IMR-90 (cell line): ENCODE data around the gene ZNF3. TPM values are rescaled to one million over a fixed set of nuclear protein-coding genes. Genes with fewer than 3 reads are reported as not detected.

Experiments
- ATAC-seq: fragments of 200-7000 bp; cut with Tn5 transposase; 2 replicates; pipeline ENCODE4 v1.9.1; 2020; ENCODE audit warnings: low read depth, mild to moderate bottlenecking, moderate library complexity
- BruUV-seq: library from RNA; stranded (reverse); fragments of 400-500 nt; replicated peaks from 2 replicates; lab custom pipeline; 2021; lab: Mats Ljungman, UMichigan
- CTCF ChIA-PET: fragments of 300-600 bp; formaldehyde crosslinking; extraction: SDS; loops from one replicate; lab custom pipeline; 2021; ENCODE audit warnings: antibody characterized with exemption; lab: Yijun Ruan, JAX
- POLR2A ChIA-PET: fragments of 300-600 bp; sonication (Branson Sonifier 250); formaldehyde crosslinking; loops from one replicate; lab custom pipeline; 2022; ENCODE audit warnings: antibody characterized with exemption; ENCODE audit not compliant: unreplicated experiment; lab: Charles Lee
- DNase-seq: peaks from one replicate; pipeline ENCODE4 v3.0.0; 2013
- H2AFZ ChIP-seq: replicated peaks from 2 replicates; pipeline ENCODE3; 2013; ENCODE audit warnings: low read length, mild to moderate bottlenecking; ENCODE audit not compliant: poor library complexity
- H2AK5ac ChIP-seq: 2 replicates; pipeline ENCODE4 v1.6.1; 2013; ENCODE audit warnings: low read depth, low read length, inconsistent platforms
- H2AK9ac ChIP-seq: replicated peaks from 2 replicates; pipeline ENCODE3; 2013; ENCODE audit warnings: mild to moderate bottlenecking, low read depth, low read length, moderate library complexity; ENCODE audit not compliant: poor library complexity
- H2BK120ac ChIP-seq: 2 replicates; pipeline ENCODE4 v1.6.1; 2013; ENCODE audit warnings: low read depth, low read length, inconsistent platforms
- H2BK15ac ChIP-seq: 3 replicates; pipeline ENCODE4 v1.6.1; 2013; ENCODE audit warnings: low read depth, low read length, inconsistent platforms
- H2BK20ac ChIP-seq: 2 replicates; pipeline ENCODE4 v1.6.1; 2013; ENCODE audit warnings: low read depth, mild to moderate bottlenecking, inconsistent platforms, low read length, moderate library complexity
- H2BK5ac ChIP-seq: 2 replicates; pipeline ENCODE4 v1.6.1; 2013; ENCODE audit warnings: mild to moderate bottlenecking, low read depth, low read length, inconsistent platforms; ENCODE audit not compliant: poor library complexity, severe bottlenecking
- H3K14ac ChIP-seq: replicated peaks from 2 replicates; pipeline ENCODE4 v1.6.1; 2013; ENCODE audit warnings: low read depth, low read length, inconsistent platforms
- H3K18ac ChIP-seq: 2 replicates; pipeline ENCODE4 v1.6.1; 2013; ENCODE audit warnings: low read depth, low read length, control low read depth
- H3K23ac ChIP-seq: 2 replicates; pipeline ENCODE4 v1.6.1; 2013; ENCODE audit warnings: low read depth, low read length, inconsistent platforms
- H3K27ac ChIP-seq: 2 replicates; pipeline ENCODE4 v1.5.1; 2013; ENCODE audit warnings: mild to moderate bottlenecking, control low read depth, low read length; ENCODE audit not compliant: insufficient read depth
- H3K27me3 ChIP-seq: 2 replicates; pipeline ENCODE4 v1.6.1; 2013; ENCODE audit warnings: low read length; ENCODE audit not compliant: control insufficient read depth, insufficient read depth
- H3K36me3 ChIP-seq: 2 replicates; pipeline ENCODE4 v1.6.1; 2013; ENCODE audit warnings: low read length, mixed read lengths; ENCODE audit not compliant: control insufficient read depth, insufficient read depth
- H3K4ac ChIP-seq: 2 replicates; pipeline ENCODE4 v1.6.1; 2013; ENCODE audit warnings: low read depth, low read length, inconsistent platforms
- H3K4me1 ChIP-seq: 2 replicates; pipeline ENCODE4 v1.6.1; 2013; ENCODE audit warnings: low read length, mixed read lengths; ENCODE audit not compliant: control insufficient read depth, insufficient read depth
- H3K4me2 ChIP-seq: 2 replicates; pipeline ENCODE4 v1.6.1; 2013; ENCODE audit warnings: low read depth, mild to moderate bottlenecking, control low read depth, low read length, moderate library complexity
- H3K4me3 ChIP-seq: 2 replicates; pipeline ENCODE4 v1.5.1; 2013; ENCODE audit warnings: low read depth, mild to moderate bottlenecking, control low read depth, low read length, moderate library complexity; ENCODE audit not compliant: insufficient read depth
- H3K56ac ChIP-seq: 2 replicates; pipeline ENCODE4 v1.6.1; 2013; ENCODE audit warnings: low read length, inconsistent platforms; ENCODE audit not compliant: insufficient read depth; ENCODE audit errors: extremely low read depth
- H3K79me1 ChIP-seq, 2 experiments: 2 replicates each; pipeline ENCODE4 v1.6.1; 2013; ENCODE audit warnings: low read length in 2 of 2, inconsistent platforms in 1 of 2, low read depth in 1 of 2
- H3K9ac ChIP-seq: 2 replicates; pipeline ENCODE4 v1.6.1; 2013; ENCODE audit warnings: low read depth, low read length, control low read depth
- H3K9me1 ChIP-seq: 2 replicates; pipeline ENCODE4 v1.6.1; 2013; ENCODE audit warnings: low read length, inconsistent platforms; ENCODE audit not compliant: insufficient read depth
- H3K9me3 ChIP-seq: 2 replicates; pipeline ENCODE4 v1.6.1; 2013; ENCODE audit warnings: low read length; ENCODE audit not compliant: control insufficient read depth, insufficient read depth
- H4K20me1 ChIP-seq: 2 replicates; pipeline ENCODE4 v1.6.1; 2013; ENCODE audit warnings: low read length, inconsistent platforms; ENCODE audit not compliant: insufficient read depth
- H4K5ac ChIP-seq: 2 replicates; pipeline ENCODE4 v1.6.1; 2013; ENCODE audit warnings: mild to moderate bottlenecking, low read depth, low read length, control low read depth
- H4K8ac ChIP-seq, 2 experiments: 2 replicates each; pipeline ENCODE4 v1.6.1; 2013; ENCODE audit warnings: low read depth in 2 of 2, low read length in 2 of 2, control low read depth in 1 of 2, inconsistent platforms in 1 of 2
- H4K91ac ChIP-seq: 2 replicates; pipeline ENCODE4 v1.6.1; 2013; ENCODE audit warnings: low read depth, low read length, inconsistent platforms; ENCODE audit not compliant: insufficient read depth
- BHLHE40 ChIP-seq: fragments of 150-350 bp; IDR thresholded peaks from 2 replicates; pipeline ENCODE4 v1.6.1; 2016; ENCODE audit warnings: mild to moderate bottlenecking, low read depth, low read length
- CEBPB ChIP-seq: IDR thresholded peaks from 2 replicates; pipeline ENCODE4 v1.6.1; 2012; ENCODE audit warnings: low read depth, low read length, improper control_type of control experiment
- CHD1 ChIP-seq: IDR thresholded peaks from 2 replicates; pipeline ENCODE4 v1.6.1; 2012; ENCODE audit warnings: low read depth, low read length, improper control_type of control experiment
- FOS ChIP-seq: fragments of 150-350 bp; IDR thresholded peaks from 2 replicates; pipeline ENCODE4 v1.6.1; 2016; ENCODE audit warnings: low read depth, low read length
- MAFK ChIP-seq: IDR thresholded peaks from 2 replicates; pipeline ENCODE4 v1.6.1; 2012; ENCODE audit warnings: low read depth, low read length, improper control_type of control experiment
- MAZ ChIP-seq: IDR thresholded peaks from 2 replicates; pipeline ENCODE4 v1.6.1; 2012; ENCODE audit warnings: low read depth, mild to moderate bottlenecking, low read length, improper control_type of control experiment, moderate library complexity, borderline replicate concordance
- MXI1 ChIP-seq: IDR thresholded peaks from 2 replicates; pipeline ENCODE4 v1.6.1; 2012; ENCODE audit warnings: low read depth, mild to moderate bottlenecking, low read length, moderate library complexity, borderline replicate concordance
- NFE2L2 ChIP-seq: fragments of 150-350 bp; IDR thresholded peaks from 2 replicates; pipeline ENCODE4 v1.6.1; 2016; ENCODE audit warnings: low read depth, mild to moderate bottlenecking, low read length
- POLR2A ChIP-seq: IDR thresholded peaks from 2 replicates; pipeline ENCODE4 v1.6.1; 2012; ENCODE audit warnings: mild to moderate bottlenecking, low read depth, low read length
- RAD21 ChIP-seq: IDR thresholded peaks from 2 replicates; pipeline ENCODE4 v1.6.1; 2012; ENCODE audit warnings: low read length, improper control_type of control experiment
- RCOR1 ChIP-seq: IDR thresholded peaks from 2 replicates; pipeline ENCODE4 v1.6.1; 2012; ENCODE audit warnings: mild to moderate bottlenecking, low read length, improper control_type of control experiment; ENCODE audit not compliant: insufficient replicate concordance
- SMC3 ChIP-seq: fragments of 150-350 bp; IDR thresholded peaks from 2 replicates; pipeline ENCODE4 v1.6.1; 2016; ENCODE audit warnings: low read depth, mild to moderate bottlenecking, antibody characterized with exemption, low read length, moderate library complexity
- WGBS, 2 experiments: methylation state at CpG; one replicate each; pipeline versions ENCODE4 v1.1.5 to v1.1.7; 2013; ENCODE audit warnings: missing lambda C conversion rate in 2 of 2; ENCODE audit not compliant: insufficient read length in 1 of 2; ENCODE audit errors: extremely low coverage in 2 of 2; 5-methylcytosine and 5-hydroxymethylcytosine counted together
- dilution Hi-C: fragments of 300-500 bp; cut with HindIII; formaldehyde crosslinking; loops from one replicate; pipeline ENCODE4 v1.14.3; 2018; ENCODE audit warnings: low sequenced_read_pairs; ENCODE audit not compliant: unreplicated experiment
- in situ Hi-C: fragments of 300-500 bp; cut with MboI; formaldehyde crosslinking; loops from 3 replicates; pipeline ENCODE4 v1.14.3; 2019; ENCODE audit warnings: low sequenced_read_pairs, inconsistent platforms, mixed read lengths
- intact Hi-C: fragments of 100-400 bp; cut with micrococcal nuclease; formaldehyde crosslinking; loops from 2 replicates; pipeline ENCODE4 v1.10.0; 2022
- polyA plus RNA-seq, 3 experiments: library from polyadenylated mRNA; depleted of rRNA; stranded (reverse); fragments of >200 nt; gene quantifications; 2 replicates each; pipeline ENCODE4 v1.2.3, GENCODE V29; 2012; ENCODE audit warnings: low replicate concordance in 1 of 3
- total RNA-seq: library from RNA; depleted of rRNA; stranded (reverse); fragments of >200 nt; gene quantifications from 2 replicates; pipeline ENCODE4 v1.2.3, GENCODE V29; 2012
- TF ChIP-seq, protein P1 (sequence below): fragments of 150-350 bp; IDR thresholded peaks from 2 replicates; pipeline ENCODE4 v1.6.1; 2017; ENCODE audit warnings: mild to moderate bottlenecking, antibody characterized with exemption, low read length, low read depth
- TF ChIP-seq, protein P2 (sequence below): fragments of 150-350 bp; IDR thresholded peaks from 2 replicates; pipeline ENCODE4 v1.6.1; 2016; ENCODE audit warnings: low read depth, mild to moderate bottlenecking, low read length, moderate library complexity, borderline replicate concordance
- TF ChIP-seq, protein P3 (sequence below): conservative IDR thresholded peaks from 2 replicates; pipeline ENCODE4 v1.5.1; 2012; ENCODE audit warnings: mild to moderate bottlenecking, low read depth, low read length, improper control_type of control experiment

The ZNF3 gene
- total and polyA plus RNA-seq, 2 of the 4 experiments (the other 2 are of a cell fraction), result 24.8 to 30.8 TPM

DNA sequence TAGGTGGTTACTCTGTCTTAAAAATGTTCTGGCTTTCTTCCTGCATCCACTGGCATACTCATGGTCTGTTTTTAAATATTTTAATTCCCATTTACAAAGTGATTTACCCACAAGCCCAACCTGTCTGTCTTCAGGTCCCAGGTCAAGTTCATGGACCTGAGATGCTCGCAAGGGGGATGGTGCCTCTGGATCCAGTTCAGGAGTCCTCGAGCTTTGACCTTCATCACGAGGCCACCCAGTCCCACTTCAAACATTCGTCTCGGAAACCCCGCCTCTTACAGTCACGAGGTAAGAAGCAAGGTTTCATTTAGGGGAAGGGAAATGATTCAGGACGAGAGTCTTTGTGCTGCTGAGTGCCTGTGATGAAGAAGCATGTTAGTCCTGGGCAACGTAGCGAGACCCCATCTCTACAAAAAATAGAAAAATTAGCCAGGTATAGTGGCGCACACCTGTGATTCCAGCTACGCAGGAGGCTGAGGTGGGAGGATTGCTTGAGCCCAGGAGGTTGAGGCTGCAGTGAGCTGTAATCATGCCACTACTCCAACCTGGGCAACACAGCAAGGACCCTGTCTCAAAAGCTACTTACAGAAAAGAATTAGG is 57.4 kb downstream of the ZNF3 start:
- Histone ChIP-seq H3K23ac (no peak overlapping the region), H2AK5ac (no peak overlapping the region), H3K18ac (no peak overlapping the region), H4K5ac (no peak overlapping the region), H4K20me1 (peaks cover 17% of the 10 kb centered on the region; the same call in 1 of the 2 replicates), H2BK20ac (no peak overlapping the region), H3K27ac (no peak overlapping the region), H2BK5ac (no peak overlapping the region), H4K91ac (no peak overlapping the region), H3K14ac (no peak overlapping the region), H3K9me3 (no peaks in the 10 kb centered on the region), H2BK15ac (no peak overlapping the region), H2AFZ (no peak overlapping the region), H2BK120ac (no peak overlapping the region), H3K9me1 (peaks cover 3% of the 10 kb centered on the region; the same call in 1 of the 2 replicates), H3K9ac (no peak overlapping the region), H2AK9ac (no peak overlapping the region), H4K8ac (no peak overlapping the region), H3K4ac (no peak overlapping the region), H3K79me1 (peaks cover 24 to 72% of the 10 kb centered on the region in 2 experiments), H3K27me3 (no peaks in the 10 kb centered on the region), H3K4me2 (no peak overlapping the region), H3K4me1 (no peaks in the 10 kb centered on the region), H3K4me3 (no peak overlapping the region), H3K56ac (no peak overlapping the region), H3K36me3 (peaks cover 46% of the 10 kb centered on the region)
- dilution Hi-C loops, result no loop called here
- intact Hi-C loops, result no loop called here
- ATAC-seq (no peak), DNase-seq (no peak)
- BruUV-seq, result no TSS peak
- POLR2A ChIA-PET, result no interaction called here
- in situ Hi-C loops, result no loop called here
- CTCF ChIA-PET, result no interaction called here
- WGBS, 2 experiments, result no CpG with 5 or more reads among the region's 12 CpGs
- TF ChIP-seq, protein P1, sequence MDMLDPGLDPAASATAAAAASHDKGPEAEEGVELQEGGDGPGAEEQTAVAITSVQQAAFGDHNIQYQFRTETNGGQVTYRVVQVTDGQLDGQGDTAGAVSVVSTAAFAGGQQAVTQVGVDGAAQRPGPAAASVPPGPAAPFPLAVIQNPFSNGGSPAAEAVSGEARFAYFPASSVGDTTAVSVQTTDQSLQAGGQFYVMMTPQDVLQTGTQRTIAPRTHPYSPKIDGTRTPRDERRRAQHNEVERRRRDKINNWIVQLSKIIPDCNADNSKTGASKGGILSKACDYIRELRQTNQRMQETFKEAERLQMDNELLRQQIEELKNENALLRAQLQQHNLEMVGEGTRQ, result no peak
- TF ChIP-seq SMC3, result no peak
- TF ChIP-seq POLR2A, result no peak
- TF ChIP-seq, protein P2, sequence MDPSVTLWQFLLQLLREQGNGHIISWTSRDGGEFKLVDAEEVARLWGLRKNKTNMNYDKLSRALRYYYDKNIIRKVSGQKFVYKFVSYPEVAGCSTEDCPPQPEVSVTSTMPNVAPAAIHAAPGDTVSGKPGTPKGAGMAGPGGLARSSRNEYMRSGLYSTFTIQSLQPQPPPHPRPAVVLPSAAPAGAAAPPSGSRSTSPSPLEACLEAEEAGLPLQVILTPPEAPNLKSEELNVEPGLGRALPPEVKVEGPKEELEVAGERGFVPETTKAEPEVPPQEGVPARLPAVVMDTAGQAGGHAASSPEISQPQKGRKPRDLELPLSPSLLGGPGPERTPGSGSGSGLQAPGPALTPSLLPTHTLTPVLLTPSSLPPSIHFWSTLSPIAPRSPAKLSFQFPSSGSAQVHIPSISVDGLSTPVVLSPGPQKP, result no peak
- no peak for TF ChIP-seq RCOR1
- no peak for TF ChIP-seq FOS
- no peak for TF ChIP-seq BHLHE40
- no peak for TF ChIP-seq RAD21
- TF ChIP-seq MAZ, result no peak
- TF ChIP-seq MAFK, result no peak
- TF ChIP-seq, protein P3, sequence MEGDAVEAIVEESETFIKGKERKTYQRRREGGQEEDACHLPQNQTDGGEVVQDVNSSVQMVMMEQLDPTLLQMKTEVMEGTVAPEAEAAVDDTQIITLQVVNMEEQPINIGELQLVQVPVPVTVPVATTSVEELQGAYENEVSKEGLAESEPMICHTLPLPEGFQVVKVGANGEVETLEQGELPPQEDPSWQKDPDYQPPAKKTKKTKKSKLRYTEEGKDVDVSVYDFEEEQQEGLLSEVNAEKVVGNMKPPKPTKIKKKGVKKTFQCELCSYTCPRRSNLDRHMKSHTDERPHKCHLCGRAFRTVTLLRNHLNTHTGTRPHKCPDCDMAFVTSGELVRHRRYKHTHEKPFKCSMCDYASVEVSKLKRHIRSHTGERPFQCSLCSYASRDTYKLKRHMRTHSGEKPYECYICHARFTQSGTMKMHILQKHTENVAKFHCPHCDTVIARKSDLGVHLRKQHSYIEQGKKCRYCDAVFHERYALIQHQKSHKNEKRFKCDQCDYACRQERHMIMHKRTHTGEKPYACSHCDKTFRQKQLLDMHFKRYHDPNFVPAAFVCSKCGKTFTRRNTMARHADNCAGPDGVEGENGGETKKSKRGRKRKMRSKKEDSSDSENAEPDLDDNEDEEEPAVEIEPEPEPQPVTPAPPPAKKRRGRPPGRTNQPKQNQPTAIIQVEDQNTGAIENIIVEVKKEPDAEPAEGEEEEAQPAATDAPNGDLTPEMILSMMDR, result no peak
- no peak for TF ChIP-seq CEBPB
- no peak for TF ChIP-seq CHD1
- TF ChIP-seq NFE2L2, result no peak
- TF ChIP-seq MXI1, result no peak
